ENCODE measurements around the gene LPP. TPM values are rescaled to one million over a fixed set of nuclear protein-coding genes. Genes with fewer than 3 reads are reported as not detected.
A peak's percentile ranks its signal among the peaks of the same experiment; 100 is the strongest.

Gene LPP
- total and polyA plus RNA-seq, 2 of the 13 experiments (the other 11 are each of a cell fraction or from before 2014, with no cell fraction given), result 19.2 to 29.9 TPM

- POLR2A ChIA-PET, result interaction anchor here (1.4 kb wide), 1 partner anchor 464 kb away, joined by 5 read pairs; no protein-coding TSS in a partner anchor
- Histone ChIP-seq H3K27me3 (ENCODE audit: control insufficient read depth in 1 of 2, insufficient read depth in 2 of 2, low read length in 2 of 2) (no peaks in the 10 kb centered on the region), H3K4me3 (replicated peaks in 1 of 3; ENCODE audit: insufficient read depth in 1 of 3, low read depth in 2 of 3, low read length in 3 of 3) (no peak overlapping the region), H3K4me1 (ENCODE audit: insufficient read depth, low read length) (peaks cover 52% of the 10 kb centered on the region), H2AFZ (ENCODE audit: low read length) (no peak overlapping the region), H3K4me2 (ENCODE audit: low read depth, low read length) (peak overlapping the region; percentile 6; the same call in 1 of the 2 replicates), H3K9me3 (ENCODE audit: low read length) (no peaks in the 10 kb centered on the region), H4K20me1 (ENCODE audit: insufficient read depth, low read length) (no peaks in the 10 kb centered on the region), H3K27ac (ENCODE audit: extremely low read length, insufficient read depth, low read length) (peak overlapping the region; percentile 45), H3K36me3 (replicated peaks in 1 of 2; ENCODE audit: control insufficient read depth in 1 of 2, insufficient read depth in 2 of 2, low read length in 2 of 2) (peaks cover 0 to 1% of the 10 kb centered on the region in 2 experiments; a peak in 2 of 5 replicates), H3K79me2 (ENCODE audit: insufficient read depth, low read length) (peaks cover 34% of the 10 kb centered on the region), H3K9ac (ENCODE audit: insufficient read depth, low read depth, low read length) (no peak overlapping the region)
- BruUV-seq (replicated peaks), result no TSS peak
- CTCF ChIA-PET (ENCODE audit: low intra/inter-chr PET ratio, low total read pairs), result no interaction called here
- WGBS (ENCODE audit: low lambda C conversion rate), result 54% methylated on average over 4 of the region's 4 CpGs
- intact Hi-C loops (cut with micrococcal nuclease; ENCODE audit: unreplicated experiment), result loop anchor here (2.0 kb wide), 1 partner anchor 125 kb away; no protein-coding TSS in a partner anchor
- peak; percentile 82 for DNase-seq (ENCODE audit: low spot score)
- in situ Hi-C loops (cut with HindIII; ENCODE audit: extremely low pct_ligation_motif_present, low pct_unique_long_range_greater_than_20kb), result no loop called here
- FAIRE-seq, result peak; percentile 83
- peak; percentile 92 for ATAC-seq
- peak; percentile 48; the same call in 1 of the 2 replicates for TF ChIP-seq NCOR1 (IDR thresholded peaks at IDR 0.05; ENCODE audit: borderline replicate concordance, low read length)
- no peak for TF ChIP-seq KLF9 (CRISPR knock-in tag; IDR thresholded peaks at IDR 0.05; ENCODE audit: low read depth)
- TF ChIP-seq GLMP (CRISPR knock-in tag; IDR thresholded peaks at IDR 0.05; ENCODE audit: borderline replicate concordance), result no peak
- peak in 1 of 2 experiments; percentile 53; a peak in 1 of 4 replicates for TF ChIP-seq EP300 (IDR thresholded peaks at IDR 0.05; ENCODE audit: low read depth in 2 of 2, low read length in 2 of 2)
- no peak for TF ChIP-seq EP300 (CRISPR knock-in tag; IDR thresholded peaks at IDR 0.05; ENCODE audit: borderline replicate concordance)
- TF ChIP-seq ZKSCAN8 (CRISPR knock-in tag; IDR thresholded peaks at IDR 0.05; ENCODE audit: borderline replicate concordance), result no peak
- TF ChIP-seq NR2F6 (IDR thresholded peaks at IDR 0.05), result peak; percentile 69
- TF ChIP-seq NR2F6 (CRISPR knock-in tag; IDR thresholded peaks at IDR 0.05), result peak; percentile 72
- TF ChIP-seq ZSCAN21 (CRISPR knock-in tag; IDR thresholded peaks at IDR 0.05; ENCODE audit: borderline replicate concordance), result no peak
- peak; percentile 21; the same call in 1 of the 2 replicates for TF ChIP-seq KAT8 (CRISPR knock-in tag; IDR thresholded peaks at IDR 0.05)
- no peak for TF ChIP-seq ZBTB38 (CRISPR knock-in tag; IDR thresholded peaks at IDR 0.05)
- TF ChIP-seq SAP130 (CRISPR knock-in tag; IDR thresholded peaks at IDR 0.05; ENCODE audit: low read depth), result 0 out of 2 replicates have a peak, but pooled peaks have one; percentile 39
- peak; percentile 34; the same call in 1 of the 2 replicates for TF ChIP-seq HOXA3 (CRISPR knock-in tag; IDR thresholded peaks at IDR 0.05)
- no peak for TF ChIP-seq SOX13 (IDR thresholded peaks at IDR 0.05)
- peak in 1 of 2 experiments; percentile 56; a peak in 1 of 4 replicates for TF ChIP-seq SOX13 (CRISPR knock-in tag; conservative IDR thresholded peaks at IDR 0.05 in 1 of 2, IDR thresholded peaks at IDR 0.05 in 1 of 2)
- TF ChIP-seq POGZ (CRISPR knock-in tag; IDR thresholded peaks at IDR 0.05), result peak; percentile 49; the same call in 1 of the 2 replicates
- peak; percentile 41 for TF ChIP-seq RARA (CRISPR knock-in tag; IDR thresholded peaks at IDR 0.05)
- peak; percentile 73 for TF ChIP-seq NR2C2 (CRISPR knock-in tag; IDR thresholded peaks at IDR 0.05; ENCODE audit: borderline replicate concordance)
- TF ChIP-seq ESRRA (CRISPR knock-in tag; IDR thresholded peaks at IDR 0.05; ENCODE audit: low read depth), result peak; percentile 48; the same call in 1 of the 2 replicates
- TF ChIP-seq ZNF609 (CRISPR knock-in tag; IDR thresholded peaks at IDR 0.05; ENCODE audit: borderline replicate concordance), result peak; percentile 28; the same call in 1 of the 2 replicates
Observed at GRCh38 chr3:188283347-188283746, 129.4 kb downstream of the LPP start.
